CD4-positive, alpha-beta T cell treated with Interferon gamma for 1 hour (primary cell): ENCODE results near the gene PAIP2B.
"Not testable (repeated sequence)": the region's sequence is repeated elsewhere in the genome, so short reads cannot be mapped to it uniquely, and the experiment has no call there.

Source experiments
- DNase-seq: peaks from one replicate; pipeline ENCODE4 v3.0.0-alpha.2; 2020

The PAIP2B gene

GRCh38 chr2:71226965-71227560 lies at the start of gene PAIP2B:
Gene PAIP2B, minus strand, starts transcription at chr2:71227103. Its CDS starts 24,514 bp downstream, at chr2:71202589.
- peak; percentile 99 for DNase-seq

- DNase-seq, result no peak
These were observed 49.0 kb upstream of the PAIP2B start for GRCh38 chr2:71275939-71276310.

GRCh38 chr2:71269511-71270090 lies 42.7 kb upstream of the PAIP2B start:
- no peak for DNase-seq

DNA sequence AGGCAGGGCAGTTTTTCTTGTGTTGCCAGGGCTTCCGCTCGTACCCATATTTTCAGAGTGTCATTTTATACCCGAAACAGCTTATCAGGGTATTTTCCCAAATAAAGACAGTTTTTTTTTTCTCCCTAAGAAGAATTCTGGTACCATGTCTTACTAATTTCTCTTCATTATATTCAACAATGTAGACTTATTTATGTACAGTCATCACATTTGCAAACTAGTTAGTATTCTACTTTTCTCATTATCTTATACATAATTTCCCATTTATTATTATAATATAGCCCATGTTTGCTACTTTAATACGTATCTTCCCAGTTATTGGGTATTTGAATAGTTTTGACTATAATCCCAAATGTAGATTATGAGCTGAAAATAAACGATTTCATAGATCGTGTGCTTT lies 36.5 kb upstream of the PAIP2B start:
- DNase-seq, result no peak

DNA sequence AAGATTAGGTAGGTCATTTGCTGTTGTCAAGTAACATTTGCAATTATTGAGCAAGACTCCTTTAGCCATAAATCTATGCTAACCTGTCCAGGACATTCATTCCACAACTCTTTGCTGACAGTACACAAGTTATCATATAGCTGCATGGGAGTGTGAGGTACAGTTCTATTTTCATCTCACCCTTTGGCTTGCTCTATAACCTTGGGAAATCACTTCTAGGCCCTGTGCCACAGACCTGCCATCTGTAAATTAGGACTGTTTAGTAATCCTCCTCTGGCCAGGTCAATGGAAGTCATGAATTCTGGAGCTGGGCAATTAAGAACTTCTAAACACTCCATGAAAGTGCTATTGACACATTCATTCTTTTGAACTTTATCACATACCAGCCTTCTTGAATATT lies 34.6 kb upstream of the PAIP2B start:
- DNase-seq, result no peak

GRCh38 chr2:71256421-71256820 lies 29.5 kb upstream of the PAIP2B start:
- DNase-seq, result no peak

DNA sequence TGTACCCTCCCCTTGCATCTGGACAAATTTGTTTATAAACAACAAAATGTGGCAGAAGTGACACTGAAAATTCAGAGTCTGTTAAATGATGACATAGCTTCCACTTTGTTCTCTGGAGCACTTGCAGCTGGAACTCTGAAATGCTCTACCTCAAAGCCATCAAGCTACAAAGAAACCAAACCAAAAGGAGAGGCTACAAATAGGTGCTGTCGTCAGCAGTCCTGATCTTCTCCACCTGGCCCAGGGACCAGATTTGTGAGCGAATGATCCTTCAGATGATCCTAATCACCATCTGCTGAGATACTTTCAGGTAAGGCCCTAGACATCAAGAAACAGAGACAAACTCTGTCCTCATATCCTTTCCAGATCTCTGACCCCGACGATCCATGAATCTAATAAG lies 27.9 kb upstream of the PAIP2B start:
- no peak for DNase-seq

DNA sequence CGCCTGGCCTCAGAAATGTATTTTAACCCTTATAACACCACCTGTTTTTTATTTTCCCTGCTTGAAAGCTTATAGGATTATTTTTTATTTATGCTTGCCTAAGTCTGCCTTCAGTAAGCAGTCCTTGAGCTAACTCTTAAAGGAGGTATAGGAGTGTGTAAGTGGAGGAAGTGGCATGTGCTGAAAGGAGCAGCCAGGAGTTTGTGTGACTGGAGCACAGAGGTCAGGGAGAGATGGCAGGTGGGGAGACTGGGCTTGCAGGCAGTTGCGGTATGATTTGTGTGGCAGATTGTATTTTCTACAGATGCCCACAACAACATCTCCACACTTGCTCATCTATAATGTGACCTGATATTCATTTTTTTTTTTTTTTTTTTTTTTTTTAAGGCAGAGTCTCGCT lies 27.2 kb upstream of the PAIP2B start:
- DNase-seq, result no peak

DNA sequence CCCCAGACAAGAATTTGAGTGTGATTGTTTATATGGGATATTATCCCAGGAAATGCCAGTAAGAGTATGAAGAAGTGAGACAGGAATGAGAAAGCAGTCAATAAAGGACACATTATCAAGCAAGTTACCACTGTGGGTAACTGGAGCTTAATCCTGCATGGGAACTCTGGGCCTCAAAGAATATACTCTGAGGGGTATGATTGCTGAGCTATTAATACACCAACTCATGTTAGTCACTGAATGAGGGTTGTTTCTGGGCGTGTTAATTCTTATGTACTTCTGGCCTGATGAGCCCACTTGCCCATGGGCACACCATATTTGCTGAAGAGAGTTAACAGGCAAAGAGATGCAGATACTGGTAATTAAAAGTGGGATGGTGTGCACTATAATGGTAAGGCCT lies 26.6 kb upstream of the PAIP2B start:
- no peak for DNase-seq

GRCh38 chr2:71252862-71253261 lies 26.0 kb upstream of the PAIP2B start:
- no peak for DNase-seq

DNA sequence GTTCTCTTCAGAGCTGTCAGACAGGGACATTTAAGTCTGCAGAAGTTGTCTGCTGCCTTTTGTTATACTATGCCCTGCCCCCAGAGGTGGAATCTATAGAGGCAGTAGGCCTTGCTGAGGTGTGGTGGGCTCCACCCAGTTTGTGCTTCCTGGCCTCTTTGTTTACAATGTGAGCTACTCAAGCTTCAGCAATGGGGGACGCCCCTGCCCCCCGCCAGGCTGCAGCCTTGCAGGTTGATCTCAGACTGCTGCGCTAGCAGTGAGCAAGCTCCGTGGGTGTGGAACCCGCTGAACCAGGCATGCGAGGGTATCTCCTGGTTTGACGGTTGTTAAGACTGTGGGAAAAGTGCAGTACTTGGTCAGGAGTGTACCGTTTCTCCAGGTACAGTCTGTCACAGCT lies 24.0 kb upstream of the PAIP2B start:
- DNase-seq, result no peak

DNA sequence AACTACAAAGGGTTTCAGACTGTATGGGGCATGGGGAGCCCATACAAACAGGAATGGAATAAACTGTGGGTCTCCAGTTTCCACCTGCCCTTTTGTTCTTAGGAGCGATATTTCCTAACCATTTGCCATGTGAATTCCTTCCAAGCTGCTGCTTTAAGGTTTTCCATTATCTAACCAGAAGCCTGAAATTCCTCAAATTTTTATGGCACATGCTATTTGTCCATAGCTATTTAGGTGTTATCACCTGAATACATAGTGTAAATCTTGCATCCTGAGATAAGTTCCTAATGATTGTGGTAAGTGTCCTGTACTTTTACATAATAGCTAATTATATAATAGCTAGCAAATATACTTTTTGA lies 17.4 kb upstream of the PAIP2B start:
- no peak for DNase-seq

DNA sequence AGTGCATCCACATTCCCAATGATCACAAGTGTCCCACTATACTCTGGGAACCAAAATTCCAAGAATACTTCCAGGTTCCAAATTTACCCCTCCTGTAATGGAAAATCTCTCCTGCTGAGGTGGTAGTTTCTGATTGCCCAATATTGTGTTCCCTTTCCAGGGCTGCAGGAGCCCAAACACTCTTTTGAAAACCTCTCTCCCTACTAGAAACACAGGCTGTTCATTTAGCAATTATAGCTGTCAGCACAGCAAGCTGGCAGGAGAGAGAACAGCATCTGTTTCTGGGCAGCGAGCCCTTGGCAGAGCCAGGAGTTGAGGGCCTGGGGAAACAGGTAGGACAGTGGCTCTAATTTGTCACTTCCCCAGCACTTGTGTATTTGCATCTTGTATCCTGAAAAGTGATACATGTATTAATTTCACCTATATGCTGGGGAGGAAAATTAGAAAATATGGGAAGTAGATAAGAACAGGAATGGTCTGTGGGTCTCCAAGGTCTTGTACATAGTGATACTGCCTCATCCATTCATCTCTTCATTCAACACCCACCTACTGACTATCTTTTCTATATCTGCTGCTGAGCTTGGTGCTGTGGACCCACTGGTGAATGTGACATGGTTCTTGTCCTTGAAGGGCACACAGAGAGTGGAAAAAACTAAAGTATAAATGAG lies 16.9 kb upstream of the PAIP2B start:
- DNase-seq, result no peak

DNA sequence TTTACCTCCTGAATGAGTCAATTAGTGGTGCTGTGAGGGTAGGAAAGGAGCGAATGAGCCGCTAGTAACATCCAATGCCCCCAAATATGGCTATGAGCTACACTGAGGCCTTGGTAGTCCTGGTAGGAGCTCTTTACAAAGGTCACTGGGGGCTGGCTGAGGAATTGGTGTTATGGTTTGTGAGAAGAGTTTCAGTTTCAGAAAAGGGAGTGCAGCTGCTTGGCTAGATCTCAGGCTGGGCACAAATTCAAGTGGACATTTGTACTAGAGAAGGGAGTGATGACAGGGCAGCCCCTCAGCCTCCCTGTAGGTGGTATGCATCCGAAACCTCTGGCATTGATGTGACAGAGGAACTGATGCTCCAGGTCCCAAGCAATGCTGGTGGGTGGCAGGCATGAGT lies 13.9 kb upstream of the PAIP2B start:
- no peak for DNase-seq

GRCh38 chr2:71238089-71238488 lies 11.2 kb upstream of the PAIP2B start:
- DNase-seq, result no peak

DNA sequence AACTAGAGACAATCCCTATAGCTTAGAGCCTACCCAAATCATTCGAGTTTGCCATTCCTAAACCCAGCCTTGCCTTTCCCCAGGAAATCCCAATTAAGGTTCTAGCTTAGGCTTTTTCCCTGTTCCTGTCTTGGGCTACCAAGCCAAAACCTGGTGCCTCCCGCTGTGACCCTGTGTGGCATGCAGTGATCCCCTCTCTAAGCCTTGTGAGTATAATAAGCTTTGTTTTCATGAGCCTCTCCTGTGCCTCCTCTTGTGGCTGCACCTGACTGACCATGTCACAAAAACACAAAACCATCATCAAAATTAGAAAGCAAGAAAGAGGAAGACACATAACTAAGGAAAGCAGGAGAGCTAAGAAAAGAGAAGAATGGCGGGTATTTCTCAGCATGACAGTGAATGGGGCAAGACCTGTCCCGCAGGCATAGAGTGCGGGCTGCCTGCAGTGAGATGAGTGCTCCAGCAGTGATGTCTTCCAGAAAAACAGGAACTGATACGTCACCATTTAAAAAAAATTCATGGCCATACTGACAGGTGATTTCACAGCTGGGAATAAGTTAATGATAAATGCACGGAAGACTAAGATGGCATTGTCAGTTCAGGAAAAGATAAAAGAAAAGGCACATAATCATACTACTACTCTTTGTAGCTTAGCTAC lies 9.2 kb upstream of the PAIP2B start:
- no peak for DNase-seq

GRCh38 chr2:71233072-71233471 lies 6.2 kb upstream of the PAIP2B start:
- not testable (repeated sequence) for DNase-seq

- peak; percentile 4 for DNase-seq
These were observed 573 bp downstream of the PAIP2B start for GRCh38 chr2:71226096-71226964.

GRCh38 chr2:71224935-71225334 lies 2.0 kb downstream of the PAIP2B start:
- DNase-seq, result no peak

GRCh38 chr2:71224457-71224856 lies 2.4 kb downstream of the PAIP2B start:
- DNase-seq, result no peak

DNA sequence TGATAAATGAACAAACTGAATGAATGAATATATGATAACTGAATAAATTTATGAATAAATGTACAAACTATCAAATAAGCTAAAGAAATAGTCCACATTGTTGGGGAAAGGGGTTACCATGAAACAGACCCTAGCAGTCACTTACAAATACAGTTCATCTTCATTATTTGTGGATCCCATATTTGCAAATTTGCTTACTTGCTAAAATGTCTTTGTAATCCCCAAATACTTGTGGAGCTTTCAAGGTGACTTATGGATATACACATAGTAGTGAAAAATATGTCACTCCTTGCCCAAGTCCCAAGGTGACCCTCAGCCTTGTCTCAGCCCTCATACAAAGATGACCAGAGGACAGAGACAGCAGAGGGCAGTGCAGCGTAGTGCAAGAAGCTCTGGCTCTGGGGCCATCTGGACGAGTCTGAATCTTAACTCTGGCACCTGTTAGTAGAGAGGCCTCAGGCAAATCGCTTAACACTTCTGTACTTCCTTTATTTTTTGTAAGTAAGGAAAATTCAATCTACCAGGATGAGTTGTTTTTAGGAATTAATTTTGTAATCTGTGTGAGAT lies 3.1 kb downstream of the PAIP2B start:
- DNase-seq, result peak; percentile 9

DNA sequence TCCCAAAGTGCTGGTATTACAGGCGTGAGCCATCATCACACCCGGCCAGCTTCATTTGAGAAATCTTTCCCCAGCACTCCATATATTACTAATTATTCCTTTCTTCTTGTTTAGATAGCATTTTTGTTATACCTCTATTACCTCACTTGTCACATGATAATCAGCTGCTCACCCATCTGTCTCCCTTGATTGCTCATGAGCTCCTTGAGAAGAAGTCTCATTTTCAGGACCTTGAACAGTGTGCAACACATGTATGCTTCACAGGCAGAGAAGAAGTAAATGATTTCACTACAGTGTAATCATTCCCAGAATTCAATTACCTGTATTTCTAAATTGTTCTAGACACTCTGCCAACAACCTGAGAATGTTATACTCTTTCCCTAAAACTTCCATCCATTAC lies 6.2 kb downstream of the PAIP2B start:
- no peak for DNase-seq

GRCh38 chr2:71216501-71216900 lies 10.4 kb downstream of the PAIP2B start:
- DNase-seq, result no peak
